ENCODE results near the gene EGF. TPM values are rescaled to one million over a fixed set of nuclear protein-coding genes. Genes with fewer than 3 reads are reported as not detected.

EGF gene
- total RNA-seq, 1 experiment from 2014 or later = 1.5 TPM

GRCh38 chr4:109966891-109967481 is 54.3 kb downstream of the EGF start:
- Histone ChIP-seq H3K4me1 (ENCODE audit: insufficient read depth, low read length) (no peaks in the 10 kb centered on the region), H4K20me1 (ENCODE audit: control insufficient read depth, insufficient read depth, insufficient read length) (no peaks in the 10 kb centered on the region), H3K23me2 (ENCODE audit: insufficient read length, low read depth, low read length, poor library complexity, severe bottlenecking) (no peaks in the 10 kb centered on the region), H3K79me2 (ENCODE audit: insufficient read depth, low read length) (no peaks in the 10 kb centered on the region), H2BK12ac (ENCODE audit: insufficient read length, low read depth, low read length) (no peak overlapping the region), H2BK15ac (ENCODE audit: low read depth, low read length) (no peak overlapping the region), H2BK120ac (ENCODE audit: low read depth, low read length, poor library complexity, severe bottlenecking) (no peak overlapping the region), H3K56ac (ENCODE audit: insufficient read length, low read depth, low read length) (no peak overlapping the region), H4K5ac (ENCODE audit: insufficient read length, low read depth, low read length) (no peak overlapping the region), H3K9ac (ENCODE audit: extremely low read depth, insufficient read length, low read length) (no peak overlapping the region), H2BK20ac (ENCODE audit: low read depth, low read length, poor library complexity, severe bottlenecking) (no peak overlapping the region), H3K27ac (ENCODE audit: insufficient read length, low read depth, low read length) (no peak overlapping the region), H3K9me3 (ENCODE audit: control insufficient read depth, low read depth, low read length) (no peaks in the 10 kb centered on the region), H3T11ph (ENCODE audit: low read length) (no peak overlapping the region), H3K23ac (ENCODE audit: insufficient read length, low read depth, low read length) (no peak overlapping the region), H3K27me3 (ENCODE audit: insufficient read depth, low read length) (no peaks in the 10 kb centered on the region), H3K14ac (ENCODE audit: insufficient read depth, low read length) (no peak overlapping the region), H3K4me2 (ENCODE audit: insufficient read depth, insufficient read length, low read length) (no peak overlapping the region), H3K79me1 (ENCODE audit: insufficient read depth, low read depth, low read length, poor library complexity, severe bottlenecking) (no peaks in the 10 kb centered on the region), H2AK5ac (ENCODE audit: insufficient read length, low read length) (no peak overlapping the region), H3K18ac (ENCODE audit: insufficient read length, low read depth, low read length) (no peak overlapping the region), H3K4ac (ENCODE audit: low read depth, low read length) (no peak overlapping the region), H4K8ac (replicated peaks; ENCODE audit: insufficient read length, low read depth, low read length) (no peak overlapping the region), H2BK5ac (ENCODE audit: insufficient read length, low read length) (no peak overlapping the region), H4K91ac (ENCODE audit: insufficient read length, low read depth, low read length) (no peak overlapping the region), H2AFZ (ENCODE audit: low read length) (no peak overlapping the region)
- H3K4me1 Mint-ChIP-seq = peaks cover 0 to under 1% of the 10 kb centered on the region in 2 experiments; a peak in 2 of 4 replicates
- no peaks in the 10 kb centered on the region for H3K36me3 Mint-ChIP-seq (ENCODE audit: insufficient read depth in 1 of 3, low read depth in 3 of 3)
- H3K4me3 Mint-ChIP-seq = no peak overlapping the region
- H3K27ac Mint-ChIP-seq = no peak overlapping the region
- no peak for DNase-seq
- WGBS (ENCODE audit: extremely low coverage, insufficient read length, low lambda C conversion rate) = no CpG with 5 or more reads among the region's 2 CpGs
- H3K9me3 Mint-ChIP-seq = no peaks in the 10 kb centered on the region
- no peaks in the 10 kb centered on the region for H3K27me3 Mint-ChIP-seq (ENCODE audit: low read depth)
- no peak for TF ChIP-seq CTCF (conservative IDR thresholded peaks at IDR 0.05)
